Smooth muscle cell (in vitro differentiated cells): Measurements from ENCODE around the gene PTMA. TPM values are rescaled to one million over a fixed set of nuclear protein-coding genes. Genes with fewer than 3 reads are reported as not detected.

Source experiments
- DNase-seq: peaks from one replicate; lab custom pipeline; 2025; ENCODE audit not compliant: unreplicated experiment; lab: John Stamatoyannopoulos, UW
- H2AFZ ChIP-seq: fragments of 200-600 bp; sonication (generic); 2 replicates; pipeline ENCODE4 v1.6.0; 2016; ENCODE audit warnings: antibody characterized with exemption, low read depth, mild to moderate bottlenecking
- H3F3A ChIP-seq: fragments of 200-600 bp; sonication (generic); 2 replicates; pipeline ENCODE4 v1.6.0; 2017; ENCODE audit warnings: antibody characterized with exemption, low read depth
- H3K27ac ChIP-seq: fragments of 200-600 bp; sonication (generic); 2 replicates; pipeline ENCODE4 v1.5.1; 2016; ENCODE audit warnings: low read depth, mild to moderate bottlenecking
- H3K27me3 ChIP-seq: fragments of 200-600 bp; sonication (generic); 2 replicates; pipeline ENCODE4 v1.6.1; 2016; ENCODE audit warnings: low read depth, mild to moderate bottlenecking
- H3K36me3 ChIP-seq: fragments of 200-600 bp; sonication (generic); 2 replicates; pipeline ENCODE4 v1.5.1; 2016; ENCODE audit warnings: low read depth
- H3K4me1 ChIP-seq: fragments of 200-600 bp; sonication (generic); 2 replicates; pipeline ENCODE4 v1.5.1; 2016; ENCODE audit warnings: low read depth
- H3K4me2 ChIP-seq: fragments of 200-600 bp; sonication (generic); 2 replicates; pipeline ENCODE4 v1.6.0; 2016; ENCODE audit warnings: mild to moderate bottlenecking
- H3K4me3 ChIP-seq: fragments of 200-600 bp; sonication (generic); 2 replicates; pipeline ENCODE4 v1.5.1; 2016; ENCODE audit warnings: mild to moderate bottlenecking
- H3K79me2 ChIP-seq: fragments of 200-600 bp; sonication (generic); 2 replicates; pipeline ENCODE4 v1.6.0; 2016; ENCODE audit warnings: low read depth, mild to moderate bottlenecking
- H3K9ac ChIP-seq: fragments of 200-600 bp; sonication (generic); 2 replicates; pipeline ENCODE4 v1.6.0; 2016; ENCODE audit warnings: low read depth
- H3K9me3 ChIP-seq: fragments of 200-600 bp; sonication (generic); replicated peaks from 2 replicates; pipeline ENCODE4 v1.5.1; 2016; ENCODE audit warnings: low read depth
- H4K20me1 ChIP-seq: fragments of 200-600 bp; sonication (generic); 2 replicates; pipeline ENCODE4 v1.6.0; 2016; ENCODE audit warnings: low read depth
- CTCF ChIP-seq: fragments of 200-600 bp; sonication (generic); IDR thresholded peaks from 2 replicates; pipeline ENCODE4 v1.5.1; 2017; ENCODE audit warnings: borderline replicate concordance, mild to moderate bottlenecking, antibody characterized with exemption; ENCODE audit not compliant: insufficient read depth, poor library complexity, severe bottlenecking
- WGBS: methylation state at CpG from one replicate; pipeline ENCODE4 v1.1.7; 2016; ENCODE audit warnings: low lambda C conversion rate; 5-methylcytosine and 5-hydroxymethylcytosine counted together
- polyA plus RNA-seq: library from polyadenylated mRNA; unstranded; fragments of >200 nt; fragmentation: Nextera tagmentation; extraction: Ambion mirVana; gene quantifications from 2 replicates; pipeline ENCODE4 v1.2.1, GENCODE V29; 2016
- total RNA-seq: library from RNA; depleted of rRNA; stranded (reverse); fragments of >200 nt; gene quantifications from 2 replicates; pipeline ENCODE4 v1.2.3, GENCODE V29; 2014

PTMA gene
- total and polyA plus RNA-seq, 2 experiments from 2014 or later: 615 to 655 TPM

DNA sequence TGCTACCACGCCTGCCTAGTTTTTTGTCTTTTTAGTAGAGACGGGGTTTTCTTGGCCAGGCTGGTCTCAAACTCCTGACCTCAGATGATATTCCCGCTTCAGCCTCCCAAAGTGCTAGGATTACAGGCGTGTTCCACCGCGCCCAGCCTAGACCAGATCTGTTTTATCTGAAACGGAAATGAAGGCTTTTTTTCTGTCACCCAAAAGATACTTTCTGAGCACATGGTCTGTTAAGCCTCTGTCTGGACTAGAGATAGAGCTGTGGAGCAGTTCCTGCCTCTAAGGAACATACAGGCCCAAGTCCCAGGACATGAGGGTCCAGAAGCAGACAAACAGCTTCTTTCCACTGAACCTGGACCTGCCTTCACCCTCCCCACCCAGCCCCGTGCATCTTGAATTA, 43.6 kb upstream of the PTMA start:
- Histone ChIP-seq H3K4me1 (peaks cover 23% of the 10 kb centered on the region), H3F3A (peaks cover 25% of the 10 kb centered on the region), H3K27me3 (no peaks in the 10 kb centered on the region), H3K27ac (peak overlapping the region; percentile 94), H3K79me2 (no peaks in the 10 kb centered on the region), H3K4me3 (no peak overlapping the region), H2AFZ (no peak overlapping the region), H4K20me1 (no peaks in the 10 kb centered on the region), H3K36me3 (no peaks in the 10 kb centered on the region), H3K4me2 (no peak overlapping the region), H3K9ac (no peak overlapping the region), H3K9me3 (no peaks in the 10 kb centered on the region)
- no peak for TF ChIP-seq CTCF
- DNase-seq: no peak
- 37% methylated on average over 8 of the region's 8 CpGs for WGBS

- Histone ChIP-seq H3K9ac (no peak overlapping the region), H3K9me3 (no peaks in the 10 kb centered on the region), H3K4me2 (peak overlapping the region; percentile 83), H3K79me2 (no peaks in the 10 kb centered on the region), H3K27ac (peak overlapping the region; percentile 94), H3K4me3 (no peak overlapping the region), H3K36me3 (no peaks in the 10 kb centered on the region), H2AFZ (no peak overlapping the region), H3K4me1 (peaks cover 23% of the 10 kb centered on the region), H3K27me3 (no peaks in the 10 kb centered on the region), H4K20me1 (no peaks in the 10 kb centered on the region), H3F3A (peaks cover 25% of the 10 kb centered on the region)
- DNase-seq: no peak
- WGBS: 61% methylated on average over 20 of the region's 20 CpGs
- TF ChIP-seq CTCF: no peak
Measured at GRCh38 chr2:231665245-231666170, 42.8 kb upstream of the PTMA start.

DNA sequence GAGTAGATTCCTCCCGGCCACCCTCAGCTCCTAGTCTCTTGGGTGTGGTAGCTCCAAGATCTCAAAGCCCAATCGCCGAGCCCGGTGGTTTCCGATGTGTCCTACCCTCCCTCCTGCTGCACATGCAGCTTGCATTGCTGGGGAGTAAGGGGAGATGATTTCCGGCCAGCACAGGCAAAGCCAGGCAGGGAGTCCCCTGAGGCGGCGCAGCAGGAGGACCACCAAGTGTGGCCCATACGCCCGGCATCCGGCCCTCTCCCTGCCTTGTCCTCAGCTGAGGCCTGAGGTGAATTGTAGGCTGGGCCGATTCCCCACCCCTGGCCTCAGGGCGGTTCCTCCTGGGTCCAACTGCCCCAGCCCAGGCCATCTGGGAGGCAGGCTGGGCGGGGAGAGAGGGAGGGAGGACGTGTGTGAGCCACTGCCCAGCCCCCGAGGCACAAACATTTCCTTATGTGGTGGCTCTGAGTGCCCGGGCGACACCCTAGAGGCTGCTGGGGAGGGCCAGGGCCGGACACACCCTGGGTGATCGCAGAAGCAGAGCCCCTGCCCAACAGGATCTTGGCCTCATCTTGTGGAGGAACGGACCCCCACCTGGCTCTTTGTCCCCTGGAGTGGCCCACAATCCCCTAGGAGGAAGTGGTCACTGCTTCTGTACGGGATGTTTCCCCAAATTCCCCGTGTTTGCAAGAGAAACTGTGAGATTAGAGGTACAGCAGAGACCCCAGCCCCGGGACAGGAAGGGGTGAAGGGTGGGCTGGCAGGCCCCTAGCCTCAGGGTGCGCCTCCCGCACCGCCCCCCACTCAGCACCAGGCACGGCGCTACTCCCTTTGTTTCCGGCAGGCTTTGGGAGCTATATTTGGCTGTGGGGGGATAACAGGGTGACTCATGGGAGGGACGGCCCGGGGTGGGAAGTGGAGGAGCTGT, 41.9 kb upstream of the PTMA start:
- peak; percentile 69 for DNase-seq
- H3K9ac ChIP-seq: peak overlapping the region; percentile 91
- no peak overlapping the region for H2AFZ ChIP-seq
- no peak for TF ChIP-seq CTCF
- H3K9me3 ChIP-seq: no peaks in the 10 kb centered on the region
- H3K79me2 ChIP-seq: no peaks in the 10 kb centered on the region
- H3F3A ChIP-seq: peaks cover 25% of the 10 kb centered on the region
- no peaks in the 10 kb centered on the region for H3K36me3 ChIP-seq
- no peaks in the 10 kb centered on the region for H3K27me3 ChIP-seq
- peak overlapping the region; percentile 83 for H3K4me2 ChIP-seq
- peak overlapping the region; percentile 94 for H3K27ac ChIP-seq
- H4K20me1 ChIP-seq: no peaks in the 10 kb centered on the region
- peaks cover 27% of the 10 kb centered on the region for H3K4me1 ChIP-seq
- 1% methylated on average over 30 of the region's 32 CpGs for WGBS
- H3K4me3 ChIP-seq: peak overlapping the region; percentile 41
